ENCODE measurements around the gene TNK1. TPM values are rescaled to one million over a fixed set of nuclear protein-coding genes. Genes with fewer than 3 reads are reported as not detected.

The TNK1 gene
- total and polyA plus RNA-seq, 9 of the 15 experiments (the other 6 are each of a cell fraction or from before 2014, with no cell fraction given): 0.28 to 5.2 (median 2.1) TPM

- peak; percentile 40; the same call in 1 of the 2 replicates for TF ChIP-seq THAP12 (CRISPR knock-in tag; IDR thresholded peaks at IDR 0.05)
- TF ChIP-seq YY1 (IDR thresholded peaks at IDR 0.05; ENCODE audit: borderline replicate concordance in 1 of 3, control insufficient read depth in 1 of 3, extremely low read depth in 1 of 3, insufficient read depth in 3 of 3, insufficient read length in 1 of 3, insufficient replicate concordance in 2 of 3, low read depth in 1 of 3, low read length in 2 of 3): peak in 1 of 3 experiments; percentile 4
- peak; percentile 93 for TF ChIP-seq L3MBTL2 (IDR thresholded peaks at IDR 0.05)
- TF ChIP-seq CTBP1 (IDR thresholded peaks at IDR 0.05; ENCODE audit: borderline replicate concordance): peak; percentile 51; the same call in 1 of the 2 replicates
- 0 out of 4 replicates have a peak, but pooled peaks of 1 of the 2 experiments have one; percentile 10 for TF ChIP-seq RAD21 (CRISPR knock-in tag; conservative IDR thresholded peaks at IDR 0.05 in 1 of 2, IDR thresholded peaks at IDR 0.05 in 1 of 2)
- peak; percentile 74 to 82 for TF ChIP-seq E2F6 (IDR thresholded peaks at IDR 0.05; ENCODE audit: borderline replicate concordance in 1 of 2, extremely low read depth in 1 of 2, insufficient read depth in 1 of 2, insufficient read length in 1 of 2, low read depth in 1 of 2, low read length in 1 of 2, poor library complexity in 1 of 2, severe bottlenecking in 1 of 2)
- TF ChIP-seq CXXC5 (CRISPR knock-in tag; IDR thresholded peaks at IDR 0.05): peak; percentile 74
- peak; percentile 67; the same call in 1 of the 2 replicates for TF ChIP-seq KAT7 (CRISPR knock-in tag; IDR thresholded peaks at IDR 0.05; ENCODE audit: borderline replicate concordance)
- no peak for TF ChIP-seq ZNF609 (CRISPR knock-in tag; IDR thresholded peaks at IDR 0.05; ENCODE audit: borderline replicate concordance)
- no peak for TF ChIP-seq MIER1 (IDR thresholded peaks at IDR 0.05; ENCODE audit: low read depth)
- peak; percentile 59; the same call in 1 of the 2 replicates for TF ChIP-seq C11orf30 (IDR thresholded peaks at IDR 0.05; ENCODE audit: low read depth)
- TF ChIP-seq CREB3L1 (IDR thresholded peaks at IDR 0.05; ENCODE audit: borderline replicate concordance, low read depth): peak; percentile 48; the same call in 1 of the 2 replicates
- TF ChIP-seq TAF1 (IDR thresholded peaks at IDR 0.05; ENCODE audit: control insufficient read depth, extremely low read depth, insufficient read depth, low read length, severe bottlenecking): peak; percentile 42
- TF ChIP-seq PHTF2 (CRISPR knock-in tag; IDR thresholded peaks at IDR 0.05): no peak
These were observed 13.7 kb downstream of the TNK1 start, which contains the start of gene PLSCR3 (continued) for GRCh38 chr17:7394452-7395191.
